Cardiac septum (tissue), 1 donor: ENCODE measurements around the gene TRAPPC14. TPM values are rescaled to one million over a fixed set of nuclear protein-coding genes. Genes with fewer than 3 reads are reported as not detected.
"Not testable (repeated sequence)": the region's sequence is repeated elsewhere in the genome, so short reads cannot be mapped to it uniquely, and the experiment has no call there.

Experiments used
- DNase-seq: peaks from one replicate; pipeline ENCODE4 v3.0.0-alpha.2; 2020; ENCODE audit warnings: low spot score
- intact Hi-C: fragments of 100-400 bp; cut with DNase I; formaldehyde crosslinking; loops from one replicate; pipeline ENCODE4 v1.14.0; 2022
- long read RNA-seq: library from polyadenylated mRNA; unstranded; transcript quantifications from one replicate; pipeline ENCODE4 v2.0.0, GENCODE V29; 2021
- total RNA-seq: library from RNA; stranded (reverse); fragmentation: NEBNext Ultra II Directional; extraction: Animal tissue kit (Norgen Biotek cat#: 25700); gene quantifications from one replicate; pipeline ENCODE4 v1.2.1, GENCODE V29; 2021
- donor health status: DM: no; HTN: no; CAD: no.

The TRAPPC14 gene
- 11.4 TPM for total RNA-seq
- long read RNA-seq, partial matches to known transcripts: 1 of 5 reads
- long read RNA-seq, other reads (novel, unspliced or antisense): 2 of 5 reads

GRCh38 chr7:100158229-100159098, at the start of gene TRAPPC14:
Gene TRAPPC14 (minus strand): TSS chr7:100158723. CDS start chr7:100158499, 224 bp downstream.
- intact Hi-C loops: no loop called here
- peak; percentile 97 for DNase-seq

GRCh38 chr7:100204454-100204853, 45.9 kb upstream of the TRAPPC14 start:
- intact Hi-C loops: no loop called here
- no peak for DNase-seq

- intact Hi-C loops: no loop called here
- no peak for DNase-seq
Measured at GRCh38 chr7:100200693-100201092, 42.2 kb upstream of the TRAPPC14 start.

GRCh38 chr7:100198266-100198665, 39.7 kb upstream of the TRAPPC14 start:
- DNase-seq: no peak
- intact Hi-C loops: no loop called here

- intact Hi-C loops, DNase-seq: not testable (repeated sequence)
Measured at GRCh38 chr7:100195901-100196322, 37.4 kb upstream of the TRAPPC14 start.

GRCh38 chr7:100195222-100195621, 36.7 kb upstream of the TRAPPC14 start:
- DNase-seq: no peak
- intact Hi-C loops: no loop called here

- intact Hi-C loops: no loop called here
- DNase-seq: no peak
Measured at GRCh38 chr7:100192969-100193368, 34.4 kb upstream of the TRAPPC14 start.

GRCh38 chr7:100192281-100192862, 33.8 kb upstream of the TRAPPC14 start:
- DNase-seq, intact Hi-C loops: not testable (repeated sequence)

GRCh38 chr7:100191775-100192174, 33.3 kb upstream of the TRAPPC14 start:
- intact Hi-C loops: no loop called here

GRCh38 chr7:100190048-100190711, 31.7 kb upstream of the TRAPPC14 start:
- intact Hi-C loops: no loop called here
- no peak for DNase-seq

More at GRCh38 chr7:100191775-100192174, 33.3 kb upstream of the TRAPPC14 start:
- DNase-seq: no peak

- intact Hi-C loops: no loop called here
- DNase-seq: no peak
Measured at GRCh38 chr7:100189061-100189460, 30.5 kb upstream of the TRAPPC14 start.

- intact Hi-C loops: no loop called here
- no peak for DNase-seq
Measured at GRCh38 chr7:100185726-100186125, 27.2 kb upstream of the TRAPPC14 start.

- intact Hi-C loops, DNase-seq: not testable (repeated sequence)
Measured at GRCh38 chr7:100183090-100183489, 24.6 kb upstream of the TRAPPC14 start.

GRCh38 chr7:100182616-100183015, 24.1 kb upstream of the TRAPPC14 start:
- intact Hi-C loops, DNase-seq: not testable (repeated sequence)

GRCh38 chr7:100180084-100180483, 21.6 kb upstream of the TRAPPC14 start:
- DNase-seq, intact Hi-C loops: not testable (repeated sequence)

GRCh38 chr7:100177045-100178001, 18.8 kb upstream of the TRAPPC14 start, which contains the start of the genes GPC2 and STAG3:
Gene GPC2 (minus strand): TSS chr7:100177381. CDS start chr7:100177199, 182 bp downstream.
Gene STAG3 (plus strand): TSS chr7:100177918. CDS start chr7:100180557, 2,639 bp downstream.
- DNase-seq: peak; percentile 98
- intact Hi-C loops: no loop called here

- DNase-seq: no peak
- intact Hi-C loops: no loop called here
Measured at GRCh38 chr7:100176096-100177044, 17.8 kb upstream of the TRAPPC14 start.
